ENCODE measurements around the gene EIPR1. TPM values are rescaled to one million over a fixed set of nuclear protein-coding genes. Genes with fewer than 3 reads are reported as not detected.

The EIPR1 gene
- total and polyA plus RNA-seq, 4 donors: 12.0 to 26.8 (median 23.4) TPM

GRCh38 chr2:3196716-3197115 is 180.9 kb downstream of the EIPR1 start:
- DNase-seq: no peak
- Histone ChIP-seq H3K9me3 (ENCODE audit: control insufficient read depth in 4 of 4, insufficient read depth in 3 of 4, low read length in 3 of 4) (no peaks in the 10 kb centered on the region), H3K4me3 (no peak overlapping the region), H3K36me3 (ENCODE audit: control insufficient read depth in 4 of 4, insufficient read depth in 4 of 4, low read length in 4 of 4) (peaks cover 0 to 16% (median 2%) of the 10 kb centered on the region in 4 donors), H3K9ac (ENCODE audit: insufficient read depth in 1 of 2, low read length in 2 of 2) (no peak overlapping the region), H3K4me1 (ENCODE audit: control insufficient read depth in 5 of 5, insufficient read depth in 5 of 5, low read length in 5 of 5) (peaks cover 0 to 31% (median 7%) of the 10 kb centered on the region in 5 donors), H3K27ac (ENCODE audit: low read depth in 1 of 2, low read length in 1 of 2) (no peak overlapping the region), H3K27me3 (ENCODE audit: control insufficient read depth in 3 of 3, insufficient read depth in 3 of 3, low read length in 2 of 3) (no peaks in the 10 kb centered on the region)
- WGBS, 2 donors: 94% methylated on average over 16 of the region's 16 CpGs
- TF ChIP-seq CTCF (IDR thresholded peaks at IDR 0.05; ENCODE audit: control extremely low read depth, extremely low read depth): no peak
- ATAC-seq (ENCODE audit: insufficient read depth, low FRiP score): no peak

- no peak overlapping the region for H3K4me3 ChIP-seq
- H3K27me3 ChIP-seq (ENCODE audit: control insufficient read depth in 3 of 3, insufficient read depth in 3 of 3, low read length in 2 of 3): no peaks in the 10 kb centered on the region
- peaks cover 0 to 31% (median 7%) of the 10 kb centered on the region in 5 donors for H3K4me1 ChIP-seq (ENCODE audit: control insufficient read depth in 5 of 5, insufficient read depth in 5 of 5, low read length in 5 of 5)
- H3K27ac ChIP-seq (ENCODE audit: low read depth in 1 of 2, low read length in 1 of 2): no peak overlapping the region
- H3K9me3 ChIP-seq (ENCODE audit: control insufficient read depth in 4 of 4, insufficient read depth in 3 of 4, low read length in 3 of 4): no peaks in the 10 kb centered on the region
- no peak for ATAC-seq (ENCODE audit: insufficient read depth, low FRiP score)
- peaks cover 0 to 18% (median 2%) of the 10 kb centered on the region in 4 donors for H3K36me3 ChIP-seq (ENCODE audit: control insufficient read depth in 4 of 4, insufficient read depth in 4 of 4, low read length in 4 of 4)
- 44 to 69% methylated on average over 21 of the region's 21 CpGs for WGBS, 2 donors
- DNase-seq: peak; percentile 24 to 35 (median 33)
- no peak overlapping the region for H3K9ac ChIP-seq (ENCODE audit: insufficient read depth in 1 of 2, low read length in 2 of 2)
- no peak for TF ChIP-seq CTCF (IDR thresholded peaks at IDR 0.05; ENCODE audit: control extremely low read depth, extremely low read depth)
Measured at GRCh38 chr2:3195641-3196476, 181.8 kb downstream of the EIPR1 start.

GRCh38 chr2:3194828-3195227 is 182.8 kb downstream of the EIPR1 start:
- no peak for TF ChIP-seq CTCF (IDR thresholded peaks at IDR 0.05; ENCODE audit: control extremely low read depth, extremely low read depth)
- no peak for DNase-seq
- H3K4me3 ChIP-seq: no peak overlapping the region
- H3K27ac ChIP-seq (ENCODE audit: low read depth in 1 of 2, low read length in 1 of 2): no peak overlapping the region
- ATAC-seq (ENCODE audit: insufficient read depth, low FRiP score): no peak
- H3K27me3 ChIP-seq (ENCODE audit: control insufficient read depth in 3 of 3, insufficient read depth in 3 of 3, low read length in 2 of 3): no peaks in the 10 kb centered on the region
- 97 to 98% methylated on average over 11 of the region's 11 CpGs for WGBS, 2 donors
- H3K36me3 ChIP-seq (ENCODE audit: control insufficient read depth in 4 of 4, insufficient read depth in 4 of 4, low read length in 4 of 4): peaks cover 0 to 26% (median 4%) of the 10 kb centered on the region in 4 donors
- no peaks in the 10 kb centered on the region for H3K9me3 ChIP-seq (ENCODE audit: control insufficient read depth in 4 of 4, insufficient read depth in 3 of 4, low read length in 3 of 4)
- no peak overlapping the region for H3K9ac ChIP-seq (ENCODE audit: insufficient read depth in 1 of 2, low read length in 2 of 2)
- peaks cover 0 to 31% (median 7%) of the 10 kb centered on the region in 5 donors for H3K4me1 ChIP-seq (ENCODE audit: control insufficient read depth in 5 of 5, insufficient read depth in 5 of 5, low read length in 5 of 5)
